Measurements from ENCODE around the gene MRPL55. TPM values are rescaled to one million over a fixed set of nuclear protein-coding genes. Genes with fewer than 3 reads are reported as not detected.

MRPL55 gene
- total RNA-seq, 4 donors from 2014 or later: 64.7 to 123 (median 74.2) TPM

GRCh38 chr1:228082918-228083870, 25.9 kb downstream of the MRPL55 start:
- in situ Hi-C loops (cut with MboI; ENCODE audit: low sequenced_read_pairs in 4 of 4) (loop anchor here in 1 of 4 donors (25.0 kb wide), 1 partner anchor 321 kb away; no protein-coding TSS in a partner anchor), intact Hi-C loops (cut with DNase I; ENCODE audit: low total_unique reads) (loop anchor here (1.0 to 10.0 kb wide), 7 partner anchors 20 to 1542 kb away; partner anchors contain the start of genes C1orf35, COQ8A, GUK1 and TAF5L)
- Histone ChIP-seq H3K9me3 (no peaks in the 10 kb centered on the region), H3K27ac (peak overlapping the region; percentile 89 to 96 (median 92)), H3K4me3 (peak overlapping the region; percentile 70 to 94 (median 90)), H3K36me3 (no peaks in the 10 kb centered on the region), H3K4me1 (peaks cover 50 to 55% of the 10 kb centered on the region in 2 donors), H3K27me3 (no peaks in the 10 kb centered on the region)
- peak; percentile 34 to 57 for DNase-seq
- peak; percentile 43 to 44 for ATAC-seq
- TF ChIP-seq, protein P1, sequence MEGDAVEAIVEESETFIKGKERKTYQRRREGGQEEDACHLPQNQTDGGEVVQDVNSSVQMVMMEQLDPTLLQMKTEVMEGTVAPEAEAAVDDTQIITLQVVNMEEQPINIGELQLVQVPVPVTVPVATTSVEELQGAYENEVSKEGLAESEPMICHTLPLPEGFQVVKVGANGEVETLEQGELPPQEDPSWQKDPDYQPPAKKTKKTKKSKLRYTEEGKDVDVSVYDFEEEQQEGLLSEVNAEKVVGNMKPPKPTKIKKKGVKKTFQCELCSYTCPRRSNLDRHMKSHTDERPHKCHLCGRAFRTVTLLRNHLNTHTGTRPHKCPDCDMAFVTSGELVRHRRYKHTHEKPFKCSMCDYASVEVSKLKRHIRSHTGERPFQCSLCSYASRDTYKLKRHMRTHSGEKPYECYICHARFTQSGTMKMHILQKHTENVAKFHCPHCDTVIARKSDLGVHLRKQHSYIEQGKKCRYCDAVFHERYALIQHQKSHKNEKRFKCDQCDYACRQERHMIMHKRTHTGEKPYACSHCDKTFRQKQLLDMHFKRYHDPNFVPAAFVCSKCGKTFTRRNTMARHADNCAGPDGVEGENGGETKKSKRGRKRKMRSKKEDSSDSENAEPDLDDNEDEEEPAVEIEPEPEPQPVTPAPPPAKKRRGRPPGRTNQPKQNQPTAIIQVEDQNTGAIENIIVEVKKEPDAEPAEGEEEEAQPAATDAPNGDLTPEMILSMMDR (IDR thresholded peaks at IDR 0.05 in 4 of 5, conservative IDR thresholded peaks at IDR 0.05 in 1 of 5): no peak
- peak in 1 of 2 donors; percentile 6 for TF ChIP-seq POLR2A (IDR thresholded peaks at IDR 0.05)

- peak within 1 kb of the TSS; percentile 70 to 94 (median 93) for H3K4me3 ChIP-seq
- H3K9me3 ChIP-seq: no peaks in the 10 kb centered on the region
- TF ChIP-seq POLR2A (IDR thresholded peaks at IDR 0.05): peak; percentile 94 to 97
- TF ChIP-seq, protein P1 (IDR thresholded peaks at IDR 0.05 in 4 of 5, conservative IDR thresholded peaks at IDR 0.05 in 1 of 5): peak in 2 of 5 experiments; percentile 14 to 42
- DNase-seq (peak; percentile 83 to 86), ATAC-seq (peak; percentile 75 to 76)
- H3K27ac ChIP-seq: peak within 1 kb of the TSS; percentile 89 to 96 (median 92)
- in situ Hi-C loops (cut with MboI; ENCODE audit: low sequenced_read_pairs in 4 of 4) (loop anchor here in 1 of 4 donors (25.0 kb wide), 1 partner anchor 320 kb away; no protein-coding TSS in a partner anchor), intact Hi-C loops (cut with DNase I; ENCODE audit: low total_unique reads) (loop anchor here (1.0 to 10.0 kb wide), 7 partner anchors 21 to 1542 kb away; partner anchors contain the start of genes C1orf35, COQ8A, GUK1 and TAF5L)
- no peaks in the 10 kb centered on the region for H3K27me3 ChIP-seq
- H3K4me1 ChIP-seq: peaks cover 42 to 47% of the 10 kb centered on the region in 2 donors
- H3K36me3 ChIP-seq: no peaks in the 10 kb centered on the region
Measured at GRCh38 chr1:228082214-228082917, 26.7 kb downstream of the MRPL55 start, which contains the start of gene ARF1. TSS of gene ARF1 (plus strand) at chr1:228082708. CDS start at chr1:228097115, 14,407 bp downstream.

- no peaks in the 10 kb centered on the region for H3K27me3 ChIP-seq
- peaks cover 35 to 40% of the 10 kb centered on the region in 2 donors for H3K4me1 ChIP-seq
- peak overlapping the region; percentile 89 to 96 (median 92) for H3K27ac ChIP-seq
- no peaks in the 10 kb centered on the region for H3K9me3 ChIP-seq
- peak overlapping the region; percentile 70 to 94 (median 93) for H3K4me3 ChIP-seq
- H3K36me3 ChIP-seq: no peaks in the 10 kb centered on the region
- ATAC-seq (peak; percentile 3 to 11), DNase-seq (no peak)
- in situ Hi-C loops (cut with MboI; ENCODE audit: low sequenced_read_pairs in 4 of 4): loop anchor here in 1 of 4 donors (25.0 kb wide), 1 partner anchor 319 kb away; no protein-coding TSS in a partner anchor
- no peak for TF ChIP-seq POLR2A (IDR thresholded peaks at IDR 0.05)
- TF ChIP-seq, protein P1 (IDR thresholded peaks at IDR 0.05 in 4 of 5, conservative IDR thresholded peaks at IDR 0.05 in 1 of 5): no peak
- intact Hi-C loops (cut with DNase I; ENCODE audit: low total_unique reads): loop anchor here (1.0 to 10.0 kb wide), 7 partner anchors 22 to 1543 kb away; partner anchors contain the start of genes C1orf35, COQ8A, GUK1 and TAF5L
Measured at GRCh38 chr1:228081578-228082213, 27.4 kb downstream of the MRPL55 start.

DNA sequence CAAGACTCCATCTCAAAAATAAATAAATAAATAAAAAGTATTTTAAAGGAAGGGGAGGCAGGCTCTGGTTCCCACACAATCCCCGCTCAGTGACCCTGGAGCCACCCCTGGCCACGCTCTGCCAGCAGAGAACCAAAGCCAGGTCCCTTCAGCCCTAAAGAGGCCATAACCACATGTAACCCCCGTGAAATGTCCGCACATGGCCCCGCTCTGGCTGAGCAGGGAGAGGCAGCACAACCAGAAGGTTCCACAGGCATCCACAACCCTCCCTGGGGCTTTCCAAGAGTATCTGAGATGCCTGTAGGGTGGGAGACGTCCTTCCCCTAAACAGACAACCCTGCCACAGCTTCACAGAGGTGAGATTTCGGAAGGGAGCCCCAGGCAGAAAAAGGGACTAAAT, 28.0 kb downstream of the MRPL55 start:
- peak overlapping the region in 1 of 4 donors; percentile 96 for H3K27ac ChIP-seq
- peak overlapping the region; percentile 70 to 94 (median 93) for H3K4me3 ChIP-seq
- TF ChIP-seq, protein P1 (IDR thresholded peaks at IDR 0.05 in 4 of 5, conservative IDR thresholded peaks at IDR 0.05 in 1 of 5): no peak
- TF ChIP-seq POLR2A (IDR thresholded peaks at IDR 0.05): no peak
- ATAC-seq (no peak), DNase-seq (no peak)
- no peaks in the 10 kb centered on the region for H3K27me3 ChIP-seq
- intact Hi-C loops (cut with DNase I; ENCODE audit: low total_unique reads) (loop anchor here (10.0 kb wide), 4 partner anchors 136 to 1544 kb away; partner anchors contain the start of genes COQ8A, TAF5L, URB2 and WNT9A), in situ Hi-C loops (cut with MboI; ENCODE audit: low sequenced_read_pairs in 4 of 4) (loop anchor here in 1 of 4 donors (25.0 kb wide), 1 partner anchor 319 kb away; no protein-coding TSS in a partner anchor)
- H3K36me3 ChIP-seq: no peaks in the 10 kb centered on the region
- no peaks in the 10 kb centered on the region for H3K9me3 ChIP-seq
- H3K4me1 ChIP-seq: peaks cover 29 to 35% of the 10 kb centered on the region in 2 donors
